Suprapubic skin (tissue), 4 donors: ENCODE results near the gene EPHA2.

Experiments
- CTCF ChIP-seq, 2 donors: fragments of 200-600 bp in 1 of 2; fragments of 450-650 bp in 1 of 2; sonication (generic) in 1 of 2; IDR thresholded peaks; one replicate each; pipeline ENCODE4 v1.5.1; 2016 to 2019; ENCODE audit warnings: antibody characterized with exemption in 2 of 2, mild to moderate bottlenecking in 1 of 2, moderate library complexity in 1 of 2
- POLR2A ChIP-seq, 2 donors: fragments of 450-650 bp; IDR thresholded peaks; one replicate each; pipeline ENCODE4 v1.6.1; 2017; ENCODE audit warnings: antibody characterized with exemption in 2 of 2, mild to moderate bottlenecking in 2 of 2, moderate library complexity in 2 of 2
- POLR2AphosphoS5 ChIP-seq, 3 donors: sonication (generic); formaldehyde crosslinking; IDR thresholded peaks; one replicate each; pipeline ENCODE4 v1.6.1; 2017; ENCODE audit warnings: antibody characterized with exemption in 3 of 3

GRCh38 chr1:16186655-16187235 is 30.9 kb upstream of the EPHA2 start:
- TF ChIP-seq POLR2AphosphoS5 (IDR thresholded peaks at IDR 0.05), result no peak
- TF ChIP-seq POLR2A (IDR thresholded peaks at IDR 0.05), result no peak
- TF ChIP-seq CTCF (IDR thresholded peaks at IDR 0.05), result no peak
